Measurements from ENCODE around the gene GRIA4.

Gene GRIA4

GRCh38 chr11:106015066-106015465, 405.2 kb downstream of the GRIA4 start:
- DNase-seq: no peak

- DNase-seq: no peak
Measured at GRCh38 chr11:106017093-106017492, 407.2 kb downstream of the GRIA4 start.

- no peak for DNase-seq
Measured at GRCh38 chr11:106021181-106021966, 411.5 kb downstream of the GRIA4 start.

- DNase-seq: peak; percentile 17
Measured at GRCh38 chr11:106021967-106022794, 412.3 kb downstream of the GRIA4 start, which contains the start of gene MSANTD4. Gene MSANTD4, minus strand, starts transcription at chr11:106022240. Its CDS starts 11,323 bp downstream, at chr11:106010917.

GRCh38 chr11:106022795-106023275, 413.0 kb downstream of the GRIA4 start:
- no peak for DNase-seq

GRCh38 chr11:106030609-106031008, 420.7 kb downstream of the GRIA4 start:
- DNase-seq: no peak

- no peak for DNase-seq
Measured at GRCh38 chr11:106031202-106031810, 421.4 kb downstream of the GRIA4 start.

Data from cortex of kidney (tissue), 1 donor.